ENCODE measurements around the gene ABHD1.

DNA sequence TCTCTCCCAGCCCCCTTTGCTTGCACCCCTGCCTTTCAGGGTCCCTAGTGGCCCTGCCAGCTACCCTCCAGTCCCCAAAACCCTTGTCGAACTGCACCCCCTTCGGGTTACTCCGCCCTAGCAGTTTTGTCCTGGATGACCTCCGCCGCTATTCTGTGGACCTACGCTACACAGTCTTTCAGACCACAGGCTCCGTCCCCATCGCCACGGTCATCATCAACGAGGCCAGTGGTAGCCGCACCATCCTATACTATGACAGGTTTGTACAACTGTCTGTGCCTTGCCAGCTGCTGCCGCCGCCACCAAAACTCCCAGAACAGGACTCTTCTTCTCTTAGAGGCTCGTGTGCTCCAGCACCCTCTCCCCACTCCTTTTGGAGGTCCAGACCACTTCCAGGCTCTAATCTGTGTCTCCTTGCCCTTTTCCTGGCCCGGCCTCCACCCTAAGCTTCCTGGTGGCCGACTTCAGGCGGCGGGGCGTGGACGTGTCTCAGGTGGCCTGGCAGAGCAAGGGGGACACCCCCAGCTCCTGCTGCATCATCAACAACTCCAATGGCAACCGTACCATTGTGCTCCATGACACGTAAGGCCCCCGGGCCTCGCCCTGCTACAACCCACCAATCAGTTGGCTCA is 29.1 kb upstream of the ABHD1 start:
- TF ChIP-seq POLR2AphosphoS5 (IDR thresholded peaks at IDR 0.05; ENCODE audit: low read depth, low read length) (no peak), SIN3A (IDR thresholded peaks at IDR 0.05; ENCODE audit: borderline replicate concordance, insufficient read depth, low read depth, low read length) (no peak), TCF7L2 (IDR thresholded peaks at IDR 0.05; ENCODE audit: low read depth, low read length) (no peak)
- TF ChIP-seq, protein P1, sequence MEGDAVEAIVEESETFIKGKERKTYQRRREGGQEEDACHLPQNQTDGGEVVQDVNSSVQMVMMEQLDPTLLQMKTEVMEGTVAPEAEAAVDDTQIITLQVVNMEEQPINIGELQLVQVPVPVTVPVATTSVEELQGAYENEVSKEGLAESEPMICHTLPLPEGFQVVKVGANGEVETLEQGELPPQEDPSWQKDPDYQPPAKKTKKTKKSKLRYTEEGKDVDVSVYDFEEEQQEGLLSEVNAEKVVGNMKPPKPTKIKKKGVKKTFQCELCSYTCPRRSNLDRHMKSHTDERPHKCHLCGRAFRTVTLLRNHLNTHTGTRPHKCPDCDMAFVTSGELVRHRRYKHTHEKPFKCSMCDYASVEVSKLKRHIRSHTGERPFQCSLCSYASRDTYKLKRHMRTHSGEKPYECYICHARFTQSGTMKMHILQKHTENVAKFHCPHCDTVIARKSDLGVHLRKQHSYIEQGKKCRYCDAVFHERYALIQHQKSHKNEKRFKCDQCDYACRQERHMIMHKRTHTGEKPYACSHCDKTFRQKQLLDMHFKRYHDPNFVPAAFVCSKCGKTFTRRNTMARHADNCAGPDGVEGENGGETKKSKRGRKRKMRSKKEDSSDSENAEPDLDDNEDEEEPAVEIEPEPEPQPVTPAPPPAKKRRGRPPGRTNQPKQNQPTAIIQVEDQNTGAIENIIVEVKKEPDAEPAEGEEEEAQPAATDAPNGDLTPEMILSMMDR (IDR thresholded peaks at IDR 0.05): no peak
